IMR-90 (cell line): ENCODE data around the gene SPACA6. TPM values are rescaled to one million over a fixed set of nuclear protein-coding genes. Genes with fewer than 3 reads are reported as not detected.

Experiments
- ATAC-seq: fragments of 200-7000 bp; cut with Tn5 transposase; 2 replicates; pipeline ENCODE4 v1.9.1; 2020; ENCODE audit warnings: low read depth, mild to moderate bottlenecking, moderate library complexity
- BruUV-seq: library from RNA; stranded (reverse); fragments of 400-500 nt; replicated peaks from 2 replicates; lab custom pipeline; 2021; lab: Mats Ljungman, UMichigan
- CTCF ChIA-PET: fragments of 300-600 bp; formaldehyde crosslinking; extraction: SDS; loops from one replicate; lab custom pipeline; 2021; ENCODE audit warnings: antibody characterized with exemption; lab: Yijun Ruan, JAX
- POLR2A ChIA-PET: fragments of 300-600 bp; sonication (Branson Sonifier 250); formaldehyde crosslinking; loops from one replicate; lab custom pipeline; 2022; ENCODE audit warnings: antibody characterized with exemption; ENCODE audit not compliant: unreplicated experiment; lab: Charles Lee
- DNase-seq: peaks from one replicate; pipeline ENCODE4 v3.0.0; 2013
- H2AFZ ChIP-seq: replicated peaks from 2 replicates; pipeline ENCODE3; 2013; ENCODE audit warnings: low read length, mild to moderate bottlenecking; ENCODE audit not compliant: poor library complexity
- H2AK5ac ChIP-seq: 2 replicates; pipeline ENCODE4 v1.6.1; 2013; ENCODE audit warnings: low read depth, low read length, inconsistent platforms
- H2AK9ac ChIP-seq: replicated peaks from 2 replicates; pipeline ENCODE3; 2013; ENCODE audit warnings: mild to moderate bottlenecking, low read depth, low read length, moderate library complexity; ENCODE audit not compliant: poor library complexity
- H2BK120ac ChIP-seq: 2 replicates; pipeline ENCODE4 v1.6.1; 2013; ENCODE audit warnings: low read depth, low read length, inconsistent platforms
- H2BK15ac ChIP-seq: 3 replicates; pipeline ENCODE4 v1.6.1; 2013; ENCODE audit warnings: low read depth, low read length, inconsistent platforms
- H2BK20ac ChIP-seq: 2 replicates; pipeline ENCODE4 v1.6.1; 2013; ENCODE audit warnings: low read depth, mild to moderate bottlenecking, inconsistent platforms, low read length, moderate library complexity
- H2BK5ac ChIP-seq: 2 replicates; pipeline ENCODE4 v1.6.1; 2013; ENCODE audit warnings: mild to moderate bottlenecking, low read depth, low read length, inconsistent platforms; ENCODE audit not compliant: poor library complexity, severe bottlenecking
- H3K14ac ChIP-seq: replicated peaks from 2 replicates; pipeline ENCODE4 v1.6.1; 2013; ENCODE audit warnings: low read depth, low read length, inconsistent platforms
- H3K18ac ChIP-seq: 2 replicates; pipeline ENCODE4 v1.6.1; 2013; ENCODE audit warnings: low read depth, low read length, control low read depth
- H3K23ac ChIP-seq: 2 replicates; pipeline ENCODE4 v1.6.1; 2013; ENCODE audit warnings: low read depth, low read length, inconsistent platforms
- H3K27ac ChIP-seq: 2 replicates; pipeline ENCODE4 v1.5.1; 2013; ENCODE audit warnings: mild to moderate bottlenecking, control low read depth, low read length; ENCODE audit not compliant: insufficient read depth
- H3K27me3 ChIP-seq: 2 replicates; pipeline ENCODE4 v1.6.1; 2013; ENCODE audit warnings: low read length; ENCODE audit not compliant: control insufficient read depth, insufficient read depth
- H3K36me3 ChIP-seq: 2 replicates; pipeline ENCODE4 v1.6.1; 2013; ENCODE audit warnings: low read length, mixed read lengths; ENCODE audit not compliant: control insufficient read depth, insufficient read depth
- H3K4ac ChIP-seq: 2 replicates; pipeline ENCODE4 v1.6.1; 2013; ENCODE audit warnings: low read depth, low read length, inconsistent platforms
- H3K4me1 ChIP-seq: 2 replicates; pipeline ENCODE4 v1.6.1; 2013; ENCODE audit warnings: low read length, mixed read lengths; ENCODE audit not compliant: control insufficient read depth, insufficient read depth
- H3K4me2 ChIP-seq: 2 replicates; pipeline ENCODE4 v1.6.1; 2013; ENCODE audit warnings: low read depth, mild to moderate bottlenecking, control low read depth, low read length, moderate library complexity
- H3K4me3 ChIP-seq: 2 replicates; pipeline ENCODE4 v1.5.1; 2013; ENCODE audit warnings: low read depth, mild to moderate bottlenecking, control low read depth, low read length, moderate library complexity; ENCODE audit not compliant: insufficient read depth
- H3K56ac ChIP-seq: 2 replicates; pipeline ENCODE4 v1.6.1; 2013; ENCODE audit warnings: low read length, inconsistent platforms; ENCODE audit not compliant: insufficient read depth; ENCODE audit errors: extremely low read depth
- H3K79me1 ChIP-seq, 2 experiments: 2 replicates each; pipeline ENCODE4 v1.6.1; 2013; ENCODE audit warnings: low read length in 2 of 2, inconsistent platforms in 1 of 2, low read depth in 1 of 2
- H3K9ac ChIP-seq: 2 replicates; pipeline ENCODE4 v1.6.1; 2013; ENCODE audit warnings: low read depth, low read length, control low read depth
- H3K9me1 ChIP-seq: 2 replicates; pipeline ENCODE4 v1.6.1; 2013; ENCODE audit warnings: low read length, inconsistent platforms; ENCODE audit not compliant: insufficient read depth
- H3K9me3 ChIP-seq: 2 replicates; pipeline ENCODE4 v1.6.1; 2013; ENCODE audit warnings: low read length; ENCODE audit not compliant: control insufficient read depth, insufficient read depth
- H4K20me1 ChIP-seq: 2 replicates; pipeline ENCODE4 v1.6.1; 2013; ENCODE audit warnings: low read length, inconsistent platforms; ENCODE audit not compliant: insufficient read depth
- H4K5ac ChIP-seq: 2 replicates; pipeline ENCODE4 v1.6.1; 2013; ENCODE audit warnings: mild to moderate bottlenecking, low read depth, low read length, control low read depth
- H4K8ac ChIP-seq, 2 experiments: 2 replicates each; pipeline ENCODE4 v1.6.1; 2013; ENCODE audit warnings: low read depth in 2 of 2, low read length in 2 of 2, control low read depth in 1 of 2, inconsistent platforms in 1 of 2
- H4K91ac ChIP-seq: 2 replicates; pipeline ENCODE4 v1.6.1; 2013; ENCODE audit warnings: low read depth, low read length, inconsistent platforms; ENCODE audit not compliant: insufficient read depth
- CEBPB ChIP-seq: IDR thresholded peaks from 2 replicates; pipeline ENCODE4 v1.6.1; 2012; ENCODE audit warnings: low read depth, low read length, improper control_type of control experiment
- MAFK ChIP-seq: IDR thresholded peaks from 2 replicates; pipeline ENCODE4 v1.6.1; 2012; ENCODE audit warnings: low read depth, low read length, improper control_type of control experiment
- NFE2L2 ChIP-seq: fragments of 150-350 bp; IDR thresholded peaks from 2 replicates; pipeline ENCODE4 v1.6.1; 2016; ENCODE audit warnings: low read depth, mild to moderate bottlenecking, low read length
- RAD21 ChIP-seq: IDR thresholded peaks from 2 replicates; pipeline ENCODE4 v1.6.1; 2012; ENCODE audit warnings: low read length, improper control_type of control experiment
- WGBS, 2 experiments: methylation state at CpG; one replicate each; pipeline versions ENCODE4 v1.1.5 to v1.1.7; 2013; ENCODE audit warnings: missing lambda C conversion rate in 2 of 2; ENCODE audit not compliant: insufficient read length in 1 of 2; ENCODE audit errors: extremely low coverage in 2 of 2; 5-methylcytosine and 5-hydroxymethylcytosine counted together
- dilution Hi-C: fragments of 300-500 bp; cut with HindIII; formaldehyde crosslinking; loops from one replicate; pipeline ENCODE4 v1.14.3; 2018; ENCODE audit warnings: low sequenced_read_pairs; ENCODE audit not compliant: unreplicated experiment
- in situ Hi-C: fragments of 300-500 bp; cut with MboI; formaldehyde crosslinking; loops from 3 replicates; pipeline ENCODE4 v1.14.3; 2019; ENCODE audit warnings: low sequenced_read_pairs, inconsistent platforms, mixed read lengths
- intact Hi-C: fragments of 100-400 bp; cut with micrococcal nuclease; formaldehyde crosslinking; loops from 2 replicates; pipeline ENCODE4 v1.10.0; 2022
- polyA plus RNA-seq, 3 experiments: library from polyadenylated mRNA; depleted of rRNA; stranded (reverse); fragments of >200 nt; gene quantifications; 2 replicates each; pipeline ENCODE4 v1.2.3, GENCODE V29; 2012; ENCODE audit warnings: low replicate concordance in 1 of 3
- total RNA-seq: library from RNA; depleted of rRNA; stranded (reverse); fragments of >200 nt; gene quantifications from 2 replicates; pipeline ENCODE4 v1.2.3, GENCODE V29; 2012
- TF ChIP-seq, protein P1 (sequence below): conservative IDR thresholded peaks from 2 replicates; pipeline ENCODE4 v1.5.1; 2012; ENCODE audit warnings: mild to moderate bottlenecking, low read depth, low read length, improper control_type of control experiment

SPACA6 gene
- total and polyA plus RNA-seq, 2 of the 4 experiments (the other 2 are of a cell fraction) = 1.3 to 13.6 TPM

GRCh38 chr19:51727349-51727880 lies 34.3 kb downstream of the SPACA6 start:
- no peaks in the 10 kb centered on the region for H3K36me3 ChIP-seq
- H3K23ac ChIP-seq = no peak overlapping the region
- H3K27me3 ChIP-seq = peaks cover 22% of the 10 kb centered on the region
- no peak overlapping the region for H3K18ac ChIP-seq
- no peak overlapping the region for H4K8ac ChIP-seq
- H3K9ac ChIP-seq = no peak overlapping the region
- no peak overlapping the region for H3K4me3 ChIP-seq
- no peaks in the 10 kb centered on the region for H3K9me1 ChIP-seq
- in situ Hi-C loops (no loop called here), intact Hi-C loops (no loop called here), dilution Hi-C loops (no loop called here)
- DNase-seq = no peak
- ChIA-PET POLR2A (no interaction called here), CTCF (no interaction called here)
- no peak; the same call in 1 of the 2 replicates for ATAC-seq
- H2BK15ac ChIP-seq = no peak overlapping the region
- H2AK5ac ChIP-seq = no peak overlapping the region
- H2AK9ac ChIP-seq = no peak overlapping the region
- no peak overlapping the region for H3K4ac ChIP-seq
- TF ChIP-seq RAD21 (no peak), MAFK (no peak), NFE2L2 (no peak), CEBPB (no peak)
- TF ChIP-seq, protein P1, sequence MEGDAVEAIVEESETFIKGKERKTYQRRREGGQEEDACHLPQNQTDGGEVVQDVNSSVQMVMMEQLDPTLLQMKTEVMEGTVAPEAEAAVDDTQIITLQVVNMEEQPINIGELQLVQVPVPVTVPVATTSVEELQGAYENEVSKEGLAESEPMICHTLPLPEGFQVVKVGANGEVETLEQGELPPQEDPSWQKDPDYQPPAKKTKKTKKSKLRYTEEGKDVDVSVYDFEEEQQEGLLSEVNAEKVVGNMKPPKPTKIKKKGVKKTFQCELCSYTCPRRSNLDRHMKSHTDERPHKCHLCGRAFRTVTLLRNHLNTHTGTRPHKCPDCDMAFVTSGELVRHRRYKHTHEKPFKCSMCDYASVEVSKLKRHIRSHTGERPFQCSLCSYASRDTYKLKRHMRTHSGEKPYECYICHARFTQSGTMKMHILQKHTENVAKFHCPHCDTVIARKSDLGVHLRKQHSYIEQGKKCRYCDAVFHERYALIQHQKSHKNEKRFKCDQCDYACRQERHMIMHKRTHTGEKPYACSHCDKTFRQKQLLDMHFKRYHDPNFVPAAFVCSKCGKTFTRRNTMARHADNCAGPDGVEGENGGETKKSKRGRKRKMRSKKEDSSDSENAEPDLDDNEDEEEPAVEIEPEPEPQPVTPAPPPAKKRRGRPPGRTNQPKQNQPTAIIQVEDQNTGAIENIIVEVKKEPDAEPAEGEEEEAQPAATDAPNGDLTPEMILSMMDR = no peak
- no peaks in the 10 kb centered on the region for H3K4me1 ChIP-seq
- H3K56ac ChIP-seq = no peak overlapping the region
- peak overlapping the region; percentile 43 for H2AFZ ChIP-seq
- H3K9me3 ChIP-seq = 0 out of 2 replicates have a peak, but pooled peaks cover 3% of the 10 kb centered on the region
- H4K91ac ChIP-seq = no peak overlapping the region
- H3K79me1 ChIP-seq = no peaks in the 10 kb centered on the region
- H2BK120ac ChIP-seq = no peak overlapping the region
- no peak overlapping the region for H2BK20ac ChIP-seq
- no peak overlapping the region for H3K27ac ChIP-seq
- H4K20me1 ChIP-seq = no peaks in the 10 kb centered on the region
- WGBS, 2 experiments = 88% methylated on average over 3 of the region's 7 CpGs; no CpG with 5 or more reads in 1 of the 2 experiments
- BruUV-seq = no TSS peak
- H2BK5ac ChIP-seq = no peak overlapping the region
- no peak overlapping the region for H3K14ac ChIP-seq
- H3K4me2 ChIP-seq = no peak overlapping the region
- no peak overlapping the region for H4K5ac ChIP-seq
